ENCODE results near the gene CLPTM1. TPM values are rescaled to one million over a fixed set of nuclear protein-coding genes. Genes with fewer than 3 reads are reported as not detected.

The CLPTM1 gene
- total RNA-seq, 1 donor from 2014 or later, result 115 TPM

DNA sequence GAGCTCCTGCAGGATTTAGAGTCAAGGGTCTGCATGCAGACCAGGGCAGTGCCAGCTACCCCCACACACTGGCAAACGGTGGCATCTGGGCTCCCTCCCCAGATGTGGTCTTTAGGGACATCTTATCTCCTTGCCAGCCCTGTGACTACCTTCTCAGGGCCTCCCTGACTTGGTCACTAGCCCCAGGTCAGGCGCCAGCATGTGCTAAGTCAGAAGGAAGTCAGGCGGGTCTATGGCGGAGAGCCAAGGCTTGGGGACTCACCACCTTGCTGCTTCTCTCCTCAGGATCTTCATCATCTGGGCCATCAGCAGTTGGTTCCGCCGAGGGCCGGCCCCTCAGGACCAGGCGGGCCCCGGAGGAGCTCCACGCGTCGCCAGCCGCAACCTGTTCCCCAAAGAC lies 17.6 kb downstream of the CLPTM1 start:
- TF ChIP-seq, protein P1, sequence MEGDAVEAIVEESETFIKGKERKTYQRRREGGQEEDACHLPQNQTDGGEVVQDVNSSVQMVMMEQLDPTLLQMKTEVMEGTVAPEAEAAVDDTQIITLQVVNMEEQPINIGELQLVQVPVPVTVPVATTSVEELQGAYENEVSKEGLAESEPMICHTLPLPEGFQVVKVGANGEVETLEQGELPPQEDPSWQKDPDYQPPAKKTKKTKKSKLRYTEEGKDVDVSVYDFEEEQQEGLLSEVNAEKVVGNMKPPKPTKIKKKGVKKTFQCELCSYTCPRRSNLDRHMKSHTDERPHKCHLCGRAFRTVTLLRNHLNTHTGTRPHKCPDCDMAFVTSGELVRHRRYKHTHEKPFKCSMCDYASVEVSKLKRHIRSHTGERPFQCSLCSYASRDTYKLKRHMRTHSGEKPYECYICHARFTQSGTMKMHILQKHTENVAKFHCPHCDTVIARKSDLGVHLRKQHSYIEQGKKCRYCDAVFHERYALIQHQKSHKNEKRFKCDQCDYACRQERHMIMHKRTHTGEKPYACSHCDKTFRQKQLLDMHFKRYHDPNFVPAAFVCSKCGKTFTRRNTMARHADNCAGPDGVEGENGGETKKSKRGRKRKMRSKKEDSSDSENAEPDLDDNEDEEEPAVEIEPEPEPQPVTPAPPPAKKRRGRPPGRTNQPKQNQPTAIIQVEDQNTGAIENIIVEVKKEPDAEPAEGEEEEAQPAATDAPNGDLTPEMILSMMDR (IDR thresholded peaks at IDR 0.05; ENCODE audit: insufficient read depth, low read depth, low read length), result no peak
- TF ChIP-seq EZH2 (IDR thresholded peaks at IDR 0.05; ENCODE audit: insufficient read depth, low read length), result no peak
- Histone ChIP-seq H3K4me1 (ENCODE audit: insufficient read depth, low read length) (no peaks in the 10 kb centered on the region), H3K79me2 (ENCODE audit: insufficient read depth, low read length) (peaks cover 14% of the 10 kb centered on the region), H3K4me2 (ENCODE audit: low read length) (no peak overlapping the region), H3K9me3 (ENCODE audit: insufficient read depth, low read depth, low read length) (no peaks in the 10 kb centered on the region), H2AFZ (ENCODE audit: low read depth, low read length) (no peak overlapping the region), H3K36me3 (ENCODE audit: insufficient read depth, low read length) (peaks cover 28% of the 10 kb centered on the region), H3K27ac (ENCODE audit: low read depth, low read length) (no peak overlapping the region), H3K27me3 (ENCODE audit: insufficient read depth, low read length) (no peaks in the 10 kb centered on the region), H3K9ac (ENCODE audit: low read length) (no peak overlapping the region), H3K4me3 (ENCODE audit: insufficient read depth, low read depth, low read length) (no peak overlapping the region), H4K20me1 (ENCODE audit: insufficient read depth, low read length) (peaks cover 24% of the 10 kb centered on the region)
- no peaks in the 10 kb centered on the region for H3K27me3 Mint-ChIP-seq (ENCODE audit: low read depth, unreplicated experiment)
- no peak overlapping the region for H3K27ac Mint-ChIP-seq (ENCODE audit: unreplicated experiment)
- peaks cover 6% of the 10 kb centered on the region for H3K36me3 Mint-ChIP-seq (ENCODE audit: low read depth, unreplicated experiment)
- no peaks in the 10 kb centered on the region for H3K4me1 Mint-ChIP-seq (ENCODE audit: low read depth, unreplicated experiment)
- no peak overlapping the region for H3K4me3 Mint-ChIP-seq (ENCODE audit: unreplicated experiment)
- FAIRE-seq (no peak), DNase-seq (ENCODE audit: low read depth) (no peak)
- no peaks in the 10 kb centered on the region for H3K9me3 Mint-ChIP-seq (ENCODE audit: unreplicated experiment)

DNA sequence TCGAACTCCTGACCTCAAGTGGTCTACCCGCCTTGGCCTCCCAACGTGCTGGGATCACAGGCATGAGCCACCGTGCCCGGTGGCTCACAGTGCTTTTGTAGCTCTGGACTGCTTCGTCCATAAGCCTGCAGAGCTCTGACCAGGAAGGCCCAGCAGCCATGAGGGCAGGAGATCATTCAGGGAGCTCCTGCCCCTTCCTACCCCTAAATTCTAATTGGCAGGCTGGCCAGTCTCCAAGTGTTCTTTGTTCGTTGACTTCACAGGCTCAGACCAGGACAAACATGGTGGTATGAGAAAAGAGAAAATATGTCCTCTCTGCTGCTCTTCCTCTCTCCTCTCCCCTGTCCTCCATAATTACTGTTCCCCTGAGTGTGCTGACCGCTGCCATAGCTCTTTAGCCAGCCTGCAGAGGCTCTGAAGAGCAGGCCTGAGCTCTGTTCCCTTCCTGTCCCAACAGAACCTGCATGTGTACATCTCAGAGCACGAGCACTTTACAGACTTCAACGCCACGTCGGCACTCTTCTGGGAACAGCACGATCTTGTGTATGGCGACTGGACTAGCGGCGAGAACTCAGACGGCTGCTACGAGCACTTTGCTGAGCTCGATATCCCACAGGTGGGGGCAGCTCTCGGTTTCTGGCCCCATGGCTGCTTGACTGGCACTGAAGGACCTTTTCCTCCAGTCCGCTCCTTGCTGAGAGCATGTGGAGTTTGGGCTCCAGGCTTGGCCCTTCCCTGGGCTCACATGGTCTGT lies 19.0 kb downstream of the CLPTM1 start:
- Mint-ChIP-seq H3K4me1 (ENCODE audit: low read depth, unreplicated experiment) (no peaks in the 10 kb centered on the region), H3K27me3 (ENCODE audit: low read depth, unreplicated experiment) (no peaks in the 10 kb centered on the region), H3K27ac (ENCODE audit: unreplicated experiment) (no peak overlapping the region), H3K4me3 (ENCODE audit: unreplicated experiment) (no peak overlapping the region), H3K36me3 (ENCODE audit: low read depth, unreplicated experiment) (peaks cover 12% of the 10 kb centered on the region), H3K9me3 (ENCODE audit: unreplicated experiment) (no peaks in the 10 kb centered on the region)
- TF ChIP-seq, protein P1 (IDR thresholded peaks at IDR 0.05; ENCODE audit: insufficient read depth, low read depth, low read length), result no peak
- no peak for TF ChIP-seq EZH2 (IDR thresholded peaks at IDR 0.05; ENCODE audit: insufficient read depth, low read length)
- H3K4me2 ChIP-seq (ENCODE audit: low read length), result no peak overlapping the region
- H3K4me3 ChIP-seq (ENCODE audit: insufficient read depth, low read depth, low read length), result no peak overlapping the region
- H2AFZ ChIP-seq (ENCODE audit: low read depth, low read length), result no peak overlapping the region
- DNase-seq (ENCODE audit: low read depth) (no peak), FAIRE-seq (no peak)
- peaks cover 28% of the 10 kb centered on the region for H3K36me3 ChIP-seq (ENCODE audit: insufficient read depth, low read length)
- peaks cover 6% of the 10 kb centered on the region for H3K79me2 ChIP-seq (ENCODE audit: insufficient read depth, low read length)
- H3K9me3 ChIP-seq (ENCODE audit: insufficient read depth, low read depth, low read length), result no peaks in the 10 kb centered on the region
- no peaks in the 10 kb centered on the region for H3K27me3 ChIP-seq (ENCODE audit: insufficient read depth, low read length)
- H3K4me1 ChIP-seq (ENCODE audit: insufficient read depth, low read length), result no peaks in the 10 kb centered on the region
- H3K9ac ChIP-seq (ENCODE audit: low read length), result no peak overlapping the region
- H4K20me1 ChIP-seq (ENCODE audit: insufficient read depth, low read length), result peaks cover 15% of the 10 kb centered on the region
- H3K27ac ChIP-seq (ENCODE audit: low read depth, low read length), result no peak overlapping the region

DNA sequence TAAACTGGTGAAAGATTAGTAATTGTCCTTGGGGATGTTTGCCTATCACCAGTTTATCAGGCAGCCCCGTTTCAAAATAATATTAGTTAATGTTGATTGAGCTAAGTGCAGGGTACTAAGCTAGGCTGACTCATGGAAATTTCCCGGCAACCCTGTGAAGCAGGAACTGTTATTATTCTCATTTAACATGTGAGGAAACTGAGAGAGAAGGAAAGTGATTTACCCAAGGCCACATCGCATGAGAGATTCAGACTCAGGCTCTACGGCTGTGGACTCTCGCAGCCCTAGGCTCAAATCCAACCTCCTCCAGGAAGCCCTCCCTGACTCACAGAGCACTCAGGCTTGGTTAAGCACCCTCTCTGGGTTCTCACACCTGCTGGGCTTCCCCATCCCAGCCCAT lies 19.7 kb downstream of the CLPTM1 start:
- Mint-ChIP-seq H3K27me3 (ENCODE audit: low read depth, unreplicated experiment) (no peaks in the 10 kb centered on the region), H3K4me3 (ENCODE audit: unreplicated experiment) (no peak overlapping the region), H3K4me1 (ENCODE audit: low read depth, unreplicated experiment) (no peaks in the 10 kb centered on the region), H3K27ac (ENCODE audit: unreplicated experiment) (no peak overlapping the region), H3K9me3 (ENCODE audit: unreplicated experiment) (no peaks in the 10 kb centered on the region), H3K36me3 (ENCODE audit: low read depth, unreplicated experiment) (peaks cover 19% of the 10 kb centered on the region)
- Histone ChIP-seq H3K9ac (ENCODE audit: low read length) (no peak overlapping the region), H3K36me3 (ENCODE audit: insufficient read depth, low read length) (peaks cover 27% of the 10 kb centered on the region), H3K4me3 (ENCODE audit: insufficient read depth, low read depth, low read length) (no peak overlapping the region), H3K27ac (ENCODE audit: low read depth, low read length) (no peak overlapping the region), H3K27me3 (ENCODE audit: insufficient read depth, low read length) (no peaks in the 10 kb centered on the region), H3K4me2 (ENCODE audit: low read length) (no peak overlapping the region), H4K20me1 (ENCODE audit: insufficient read depth, low read length) (peaks cover 14% of the 10 kb centered on the region), H3K4me1 (ENCODE audit: insufficient read depth, low read length) (no peaks in the 10 kb centered on the region), H3K79me2 (ENCODE audit: insufficient read depth, low read length) (peaks cover 5% of the 10 kb centered on the region), H2AFZ (ENCODE audit: low read depth, low read length) (no peak overlapping the region), H3K9me3 (ENCODE audit: insufficient read depth, low read depth, low read length) (no peaks in the 10 kb centered on the region)
- FAIRE-seq, result no peak
- no peak for DNase-seq (ENCODE audit: low read depth)
- TF ChIP-seq, protein P1 (IDR thresholded peaks at IDR 0.05; ENCODE audit: insufficient read depth, low read depth, low read length), result no peak
- TF ChIP-seq EZH2 (IDR thresholded peaks at IDR 0.05; ENCODE audit: insufficient read depth, low read length), result no peak
